NCI-H2107 treated with DMSO at 0.1 percent for 48 hours (cell line): ENCODE data around the gene LRRC32.

Experiments
- DNase-seq: peaks from one replicate; lab custom pipeline; 2025; ENCODE audit not compliant: unreplicated experiment; lab: John Stamatoyannopoulos, UW

Gene LRRC32

GRCh38 chr11:76700177-76701100 lies 29.9 kb upstream of the LRRC32 start:
- no peak for DNase-seq

GRCh38 chr11:76699451-76700091 lies 29.0 kb upstream of the LRRC32 start:
- no peak for DNase-seq

- no peak for DNase-seq
Observed at GRCh38 chr11:76698321-76699043, 27.9 kb upstream of the LRRC32 start.

GRCh38 chr11:76696756-76697155 lies 26.2 kb upstream of the LRRC32 start:
- no peak for DNase-seq

GRCh38 chr11:76695771-76696170 lies 25.2 kb upstream of the LRRC32 start:
- DNase-seq, result no peak

- no peak for DNase-seq
Observed at GRCh38 chr11:76695133-76695532, 24.6 kb upstream of the LRRC32 start.

- DNase-seq, result no peak
Observed at GRCh38 chr11:76694664-76695063, 24.1 kb upstream of the LRRC32 start.

GRCh38 chr11:76693806-76694205 lies 23.3 kb upstream of the LRRC32 start:
- DNase-seq, result no peak

- DNase-seq, result no peak
Observed at GRCh38 chr11:76692956-76693355, 22.4 kb upstream of the LRRC32 start.

GRCh38 chr11:76691655-76692054 lies 21.1 kb upstream of the LRRC32 start:
- no peak for DNase-seq

- DNase-seq, result no peak
Observed at GRCh38 chr11:76690736-76691135, 20.2 kb upstream of the LRRC32 start.

GRCh38 chr11:76689313-76690260 lies 19.0 kb upstream of the LRRC32 start:
- no peak for DNase-seq

GRCh38 chr11:76688146-76688545 lies 17.6 kb upstream of the LRRC32 start:
- DNase-seq, result no peak

GRCh38 chr11:76686261-76687079 lies 15.9 kb upstream of the LRRC32 start:
- no peak for DNase-seq

GRCh38 chr11:76685831-76686230 lies 15.3 kb upstream of the LRRC32 start:
- no peak for DNase-seq

GRCh38 chr11:76685237-76685636 lies 14.7 kb upstream of the LRRC32 start:
- no peak for DNase-seq

- DNase-seq, result no peak
Observed at GRCh38 chr11:76684516-76684915, 14.0 kb upstream of the LRRC32 start.

- no peak for DNase-seq
Observed at GRCh38 chr11:76683161-76684095, 12.9 kb upstream of the LRRC32 start.

GRCh38 chr11:76682684-76683083 lies 12.1 kb upstream of the LRRC32 start:
- DNase-seq, result no peak
